Mesenchymal stem cell (in vitro differentiated cells and primary cell): ENCODE data around the gene RMI2.
A peak's percentile ranks its signal among the peaks of the same experiment; 100 is the strongest.

Source experiments
- DNase-seq: peaks from one replicate; pipeline ENCODE4 v3.0.0-alpha.2; 2013
- H2AFZ ChIP-seq: one replicate; pipeline ENCODE4 v1.6.1; 2013; ENCODE audit warnings: low read depth, mild to moderate bottlenecking, control low read depth, inconsistent platforms, low read length, moderate library complexity
- H2AK5ac ChIP-seq: 2 replicates; pipeline ENCODE4 v1.6.1; 2013; ENCODE audit warnings: low read length, moderate library complexity, mild to moderate bottlenecking, inconsistent platforms; ENCODE audit not compliant: severe bottlenecking
- H2BK120ac ChIP-seq: one replicate; pipeline ENCODE4 v1.6.1; 2013; ENCODE audit warnings: low read depth, mild to moderate bottlenecking, inconsistent platforms, low read length, moderate library complexity
- H2BK12ac ChIP-seq, 2 experiments: one replicate each; pipeline ENCODE4 v1.6.1; 2013; ENCODE audit warnings: inconsistent platforms in 2 of 2, low read length in 2 of 2, mild to moderate bottlenecking in 2 of 2, moderate library complexity in 2 of 2, control low read depth in 1 of 2
- H2BK15ac ChIP-seq: one replicate; pipeline ENCODE4 v1.6.1; 2013; ENCODE audit warnings: mild to moderate bottlenecking, low read depth, inconsistent platforms; ENCODE audit not compliant: poor library complexity, severe bottlenecking
- H2BK5ac ChIP-seq: 2 replicates; pipeline ENCODE4 v1.6.1; 2013; ENCODE audit warnings: low read depth, mild to moderate bottlenecking, low read length, control low read depth, inconsistent platforms; ENCODE audit not compliant: poor library complexity, severe bottlenecking
- H3K14ac ChIP-seq, 2 experiments: one replicate each; pipeline ENCODE4 v1.6.1; 2013; ENCODE audit warnings: inconsistent platforms in 2 of 2, low read length in 2 of 2, control low read depth in 1 of 2, mild to moderate bottlenecking in 1 of 2, moderate library complexity in 1 of 2
- H3K18ac ChIP-seq, 2 experiments: one replicate each; pipeline ENCODE4 v1.6.1; 2013; ENCODE audit warnings: inconsistent platforms in 2 of 2, low read length in 2 of 2, control low read depth in 1 of 2, low read depth in 1 of 2, mild to moderate bottlenecking in 1 of 2
- H3K23ac ChIP-seq, 2 experiments: one replicate each; pipeline ENCODE4 v1.6.1; 2013; ENCODE audit warnings: inconsistent platforms in 2 of 2, low read length in 2 of 2, mild to moderate bottlenecking in 2 of 2, moderate library complexity in 2 of 2, control low read depth in 1 of 2
- H3K27ac ChIP-seq: 2 replicates; pipeline ENCODE4 v1.5.1; 2013; ENCODE audit warnings: mild to moderate bottlenecking, moderate library complexity, low read length, control low read depth, inconsistent platforms; ENCODE audit not compliant: poor library complexity, severe bottlenecking
- H3K27me3 ChIP-seq, 2 experiments: 2 replicates each; pipeline versions ENCODE4 v1.6.1 to v1.7.0; 2013; ENCODE audit warnings: low read length in 2 of 2, mild to moderate bottlenecking in 2 of 2, moderate library complexity in 2 of 2, control low read depth in 1 of 2, inconsistent platforms in 1 of 2; ENCODE audit not compliant: control insufficient read depth in 1 of 2, insufficient read depth in 1 of 2
- H3K36me3 ChIP-seq, 2 experiments: 2 replicates each; pipeline versions ENCODE4 v1.6.1 to v1.7.0; 2013; ENCODE audit warnings: low read length in 2 of 2, control low read depth in 1 of 2, inconsistent platforms in 1 of 2, low read depth in 1 of 2, mild to moderate bottlenecking in 1 of 2; ENCODE audit not compliant: insufficient read depth in 2 of 2, control insufficient read depth in 1 of 2
- H3K4ac ChIP-seq, 2 experiments: one replicate each; pipeline ENCODE4 v1.6.1; 2013; ENCODE audit warnings: inconsistent platforms in 2 of 2, low read length in 2 of 2, mild to moderate bottlenecking in 2 of 2, moderate library complexity in 2 of 2, control low read depth in 1 of 2, low read depth in 1 of 2
- H3K4me1 ChIP-seq: 2 replicates; pipeline ENCODE4 v1.6.1; 2013; ENCODE audit warnings: low read depth, low read length, control low read depth; ENCODE audit not compliant: control insufficient read depth, insufficient read depth
- H3K4me2 ChIP-seq: 2 replicates; pipeline ENCODE4 v1.6.1; 2013; ENCODE audit warnings: low read length, mild to moderate bottlenecking, inconsistent platforms; ENCODE audit not compliant: poor library complexity, severe bottlenecking
- H3K4me3 ChIP-seq, 2 experiments: 2 replicates each; pipeline versions ENCODE4 v1.5.1 to v1.7.0; 2013; ENCODE audit warnings: low read length in 2 of 2, mild to moderate bottlenecking in 2 of 2, control low read depth in 1 of 2, low read depth in 1 of 2; ENCODE audit not compliant: insufficient read depth in 1 of 2
- H3K79me1 ChIP-seq: replicated peaks from 2 replicates; pipeline ENCODE4 v1.6.1; 2013; ENCODE audit warnings: mild to moderate bottlenecking, control low read depth, low read length, inconsistent platforms; ENCODE audit not compliant: poor library complexity, severe bottlenecking
- H3K9ac ChIP-seq: 2 replicates; pipeline ENCODE4 v1.7.0; 2013; ENCODE audit warnings: mild to moderate bottlenecking, low read length, moderate library complexity
- H3K9me3 ChIP-seq: 2 replicates; pipeline ENCODE4 v1.7.0; 2013; ENCODE audit warnings: mild to moderate bottlenecking, low read length; ENCODE audit not compliant: control insufficient read depth
- H4K8ac ChIP-seq: one replicate; pipeline ENCODE4 v1.6.1; 2013; ENCODE audit warnings: inconsistent platforms, mild to moderate bottlenecking, low read length, moderate library complexity
- H4K91ac ChIP-seq: one replicate; pipeline ENCODE4 v1.6.1; 2013; ENCODE audit warnings: mild to moderate bottlenecking, low read length, inconsistent platforms
- WGBS: methylation state at CpG from one replicate; pipeline ENCODE4 v1.1.7; 2013; ENCODE audit warnings: mixed read lengths; 5-methylcytosine and 5-hydroxymethylcytosine counted together

The RMI2 gene

DNA sequence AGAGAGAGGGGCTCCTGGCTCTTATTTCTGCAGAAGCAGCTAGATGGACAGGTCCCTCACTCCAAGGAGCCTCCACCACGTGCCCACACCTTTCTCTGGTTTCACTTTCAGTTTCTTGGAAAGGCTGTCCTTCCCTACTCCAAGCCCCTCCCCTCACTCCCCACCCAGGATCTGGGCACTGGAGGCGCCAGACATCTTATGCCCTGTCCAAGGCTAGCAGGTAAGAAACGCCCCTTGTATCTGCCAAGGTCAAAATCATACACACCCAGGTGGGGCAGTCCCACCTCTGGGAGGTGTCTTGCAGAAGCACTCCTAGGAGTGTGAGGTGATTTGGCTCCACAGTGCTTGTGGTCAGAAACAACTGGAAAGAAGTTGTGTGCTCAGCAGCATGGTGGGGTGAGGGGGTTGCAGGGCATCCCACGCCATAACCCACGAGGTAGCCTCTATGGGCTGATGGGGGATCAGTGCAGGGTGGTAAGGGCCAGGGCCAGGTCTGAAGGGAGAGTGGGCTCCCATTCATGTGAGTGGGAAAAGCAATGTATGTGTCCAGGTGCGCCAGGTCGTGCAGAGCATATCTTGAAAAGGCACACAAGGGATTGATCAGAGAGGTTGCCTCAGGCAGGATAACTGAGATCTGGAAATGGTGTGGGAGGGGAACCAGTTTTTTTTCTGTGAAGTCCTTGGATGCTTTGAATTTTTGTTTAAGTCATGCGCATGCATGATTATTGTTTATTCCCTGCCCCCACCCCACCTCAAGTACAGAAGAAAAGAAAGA lies 32.4 kb upstream of the RMI2 start:
- no peak overlapping the region for H3K23ac ChIP-seq
- no peak overlapping the region for H2BK120ac ChIP-seq
- peak overlapping the region; percentile 19 to 35 for H3K4ac ChIP-seq
- no peaks in the 10 kb centered on the region for H3K9me3 ChIP-seq
- no peaks in the 10 kb centered on the region for H3K79me1 ChIP-seq
- peak overlapping the region; percentile 52 to 67 for H3K18ac ChIP-seq
- no peak overlapping the region for H3K4me2 ChIP-seq
- peak overlapping the region; percentile 79 for H4K8ac ChIP-seq
- peak overlapping the region; percentile 64 for H4K91ac ChIP-seq
- H2BK15ac ChIP-seq: peak overlapping the region; percentile 92
- H3K27ac ChIP-seq: peak overlapping the region; percentile 78
- no peak overlapping the region for H3K9ac ChIP-seq
- H2BK12ac ChIP-seq: peak overlapping the region; percentile 57 to 88
- no peaks in the 10 kb centered on the region for H3K27me3 ChIP-seq
- H3K4me1 ChIP-seq: peaks cover 59% of the 10 kb centered on the region
- H3K36me3 ChIP-seq: no peaks in the 10 kb centered on the region
- peak overlapping the region; percentile 57 for H2BK5ac ChIP-seq
- H3K4me3 ChIP-seq: no peak overlapping the region
- WGBS: 63% methylated on average over 7 of the region's 8 CpGs
- H3K14ac ChIP-seq: peak overlapping the region in 1 of 2 experiments; percentile 57
- peak overlapping the region; percentile 46 for H2AFZ ChIP-seq
- H2AK5ac ChIP-seq: peak overlapping the region; percentile 99
- DNase-seq: peak; percentile 60

DNA sequence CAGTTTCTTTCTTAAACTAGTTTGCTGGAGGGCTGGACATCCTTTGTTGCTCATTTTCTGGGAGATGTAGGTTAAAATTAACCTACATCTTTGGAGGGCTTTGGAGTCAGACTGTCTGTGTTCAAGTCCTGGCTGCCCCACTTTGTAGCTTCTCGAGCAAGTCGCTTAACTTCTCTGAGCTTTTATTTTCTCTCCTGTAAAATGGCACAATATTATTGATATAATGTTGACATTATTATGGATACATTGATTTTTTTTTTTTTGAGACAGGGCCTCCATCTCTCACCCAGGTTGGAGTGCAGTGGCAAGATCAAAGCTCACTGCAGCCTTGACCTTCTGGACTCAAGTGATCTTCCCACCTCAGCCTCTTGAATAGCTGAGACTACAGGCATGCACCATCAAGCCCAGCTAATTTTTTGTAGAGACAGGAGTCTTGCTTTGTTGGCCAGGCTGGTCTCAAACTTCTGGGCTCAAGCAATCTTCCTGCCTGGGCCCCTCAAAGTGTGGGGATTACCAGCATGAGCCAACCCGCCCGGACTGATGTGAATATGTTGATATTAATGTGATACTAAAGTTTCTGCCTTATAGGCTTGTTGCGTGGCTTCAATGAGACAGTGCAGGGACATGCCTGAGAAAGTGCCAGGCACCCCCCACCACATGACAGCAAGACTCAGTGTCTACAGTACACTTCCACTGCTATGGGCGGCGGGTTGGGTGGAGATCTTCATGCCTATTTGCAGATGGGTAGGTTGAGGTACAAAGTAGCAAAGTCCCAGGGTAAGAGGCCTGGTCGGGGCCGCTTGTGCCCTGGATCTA lies 31.6 kb upstream of the RMI2 start:
- H2BK15ac ChIP-seq: no peak overlapping the region
- no peaks in the 10 kb centered on the region for H3K27me3 ChIP-seq
- H2AK5ac ChIP-seq: peak overlapping the region; percentile 93
- no peak overlapping the region for H3K9ac ChIP-seq
- H3K9me3 ChIP-seq: no peaks in the 10 kb centered on the region
- H2AFZ ChIP-seq: no peak overlapping the region
- no peak overlapping the region for H4K8ac ChIP-seq
- H3K4ac ChIP-seq: no peak overlapping the region
- no peak overlapping the region for H3K4me3 ChIP-seq
- H3K4me2 ChIP-seq: no peak overlapping the region
- no peak overlapping the region for H3K14ac ChIP-seq
- H3K18ac ChIP-seq: no peak overlapping the region
- H4K91ac ChIP-seq: no peak overlapping the region
- peak overlapping the region; percentile 78 for H3K27ac ChIP-seq
- H2BK120ac ChIP-seq: no peak overlapping the region
- no peaks in the 10 kb centered on the region for H3K79me1 ChIP-seq
- no peaks in the 10 kb centered on the region for H3K36me3 ChIP-seq
- DNase-seq: no peak
- H3K23ac ChIP-seq: no peak overlapping the region
- H2BK12ac ChIP-seq: peak overlapping the region in 1 of 2 experiments; percentile 32
- H3K4me1 ChIP-seq: peaks cover 51% of the 10 kb centered on the region
- 97% methylated on average over 7 of the region's 9 CpGs for WGBS
- peak overlapping the region; percentile 33 for H2BK5ac ChIP-seq

DNA sequence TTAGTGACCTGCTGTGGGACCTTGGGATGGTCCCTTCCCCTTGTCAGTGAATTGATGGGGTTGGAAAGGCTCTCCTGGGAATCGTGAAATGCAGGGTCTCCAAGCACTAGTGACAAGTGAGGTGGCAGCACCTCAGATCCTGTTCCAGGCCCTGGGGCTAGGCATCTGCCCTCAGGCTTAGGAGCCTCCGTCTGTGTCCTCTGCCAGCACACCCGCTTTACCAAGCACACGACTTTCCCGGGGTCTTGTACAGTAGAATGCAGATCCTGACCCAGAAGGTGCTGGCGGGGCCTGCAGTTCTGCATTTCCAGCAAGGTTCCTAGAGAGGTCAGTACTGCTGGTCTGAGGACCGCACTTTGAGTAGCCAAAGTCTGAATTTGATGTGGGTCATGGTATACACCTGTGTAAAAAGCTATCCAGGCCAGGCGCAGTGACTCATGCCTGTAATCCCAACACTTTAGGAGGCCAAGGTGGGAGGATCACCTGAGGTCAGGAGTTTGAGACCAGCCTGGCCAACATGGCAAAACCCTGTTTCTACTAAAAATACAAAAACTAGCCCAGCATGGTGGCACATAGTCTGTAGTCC lies 30.9 kb upstream of the RMI2 start:
- WGBS: 93% methylated on average over 8 of the region's 8 CpGs
- Histone ChIP-seq H3K27me3 (no peaks in the 10 kb centered on the region), H3K9ac (no peak overlapping the region), H3K36me3 (no peaks in the 10 kb centered on the region), H3K9me3 (no peaks in the 10 kb centered on the region), H2AFZ (no peak overlapping the region), H3K4me2 (no peak overlapping the region), H3K4me1 (peaks cover 53% of the 10 kb centered on the region), H2BK15ac (no peak overlapping the region), H4K91ac (no peak overlapping the region), H3K4me3 (no peak overlapping the region), H2AK5ac (peak overlapping the region; percentile 93), H3K4ac (no peak overlapping the region), H3K79me1 (peaks cover 2% of the 10 kb centered on the region), H2BK12ac (peak overlapping the region in 1 of 2 experiments; percentile 32), H3K18ac (no peak overlapping the region), H2BK5ac (no peak overlapping the region), H3K14ac (no peak overlapping the region), H4K8ac (peak overlapping the region; percentile 29), H3K27ac (no peak overlapping the region), H2BK120ac (no peak overlapping the region), H3K23ac (no peak overlapping the region)
- DNase-seq: no peak

DNA sequence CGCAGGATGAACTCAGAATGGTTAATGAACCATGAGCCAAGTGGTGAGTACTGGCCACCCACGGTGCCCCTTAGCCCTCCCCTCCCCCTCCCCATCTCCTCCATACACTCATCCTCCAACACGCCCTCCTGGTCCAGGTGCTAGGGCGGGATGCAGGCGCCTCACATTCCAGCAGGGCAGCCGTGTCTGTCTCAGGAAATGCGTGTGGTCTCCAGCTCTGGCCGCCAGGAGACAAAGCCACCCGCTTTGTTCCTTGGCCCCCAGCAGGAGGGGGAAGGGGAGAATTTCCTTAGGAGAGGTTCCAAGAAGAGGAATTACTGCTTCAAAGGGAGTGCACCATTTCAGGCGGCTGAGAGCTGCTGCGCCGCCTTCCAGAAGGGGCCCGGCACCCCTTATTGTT lies 29.7 kb upstream of the RMI2 start:
- H4K91ac ChIP-seq: peak overlapping the region; percentile 1
- peaks cover 56% of the 10 kb centered on the region for H3K4me1 ChIP-seq
- peak overlapping the region; percentile 20 for H3K4me2 ChIP-seq
- H3K9me3 ChIP-seq: no peaks in the 10 kb centered on the region
- peak overlapping the region; percentile 87 for H2BK5ac ChIP-seq
- H3K4me3 ChIP-seq: no peak overlapping the region
- peak; percentile 53 for DNase-seq
- no peak overlapping the region for H3K23ac ChIP-seq
- H3K27ac ChIP-seq: peak overlapping the region; percentile 91
- H2BK15ac ChIP-seq: peak overlapping the region; percentile 49
- H2BK120ac ChIP-seq: peak overlapping the region; percentile 9
- H2AK5ac ChIP-seq: peak overlapping the region; percentile 86
- H3K18ac ChIP-seq: peak overlapping the region; percentile 13 to 63
- 17% methylated on average over 13 of the region's 13 CpGs for WGBS
- H3K4ac ChIP-seq: no peak overlapping the region
- no peak overlapping the region for H2AFZ ChIP-seq
- H3K14ac ChIP-seq: no peak overlapping the region
- no peak overlapping the region for H3K9ac ChIP-seq
- peak overlapping the region; percentile 14 to 76 for H2BK12ac ChIP-seq
- H3K27me3 ChIP-seq: no peaks in the 10 kb centered on the region
- peaks cover 2% of the 10 kb centered on the region for H3K79me1 ChIP-seq
- H4K8ac ChIP-seq: peak overlapping the region; percentile 61
- H3K36me3 ChIP-seq: no peaks in the 10 kb centered on the region
